HG03460 (cell line): ENCODE measurements around the gene DZIP3.
"Not testable (repeated sequence)": the region's sequence is repeated elsewhere in the genome, so short reads cannot be mapped to it uniquely, and the experiment has no call there.

Experiments used
- ATAC-seq: cut with Tn5 transposase; IDR thresholded peaks from one replicate; pipeline ENCODE4 v1.9.1; 2021; ENCODE audit not compliant: unreplicated experiment

The DZIP3 gene

DNA sequence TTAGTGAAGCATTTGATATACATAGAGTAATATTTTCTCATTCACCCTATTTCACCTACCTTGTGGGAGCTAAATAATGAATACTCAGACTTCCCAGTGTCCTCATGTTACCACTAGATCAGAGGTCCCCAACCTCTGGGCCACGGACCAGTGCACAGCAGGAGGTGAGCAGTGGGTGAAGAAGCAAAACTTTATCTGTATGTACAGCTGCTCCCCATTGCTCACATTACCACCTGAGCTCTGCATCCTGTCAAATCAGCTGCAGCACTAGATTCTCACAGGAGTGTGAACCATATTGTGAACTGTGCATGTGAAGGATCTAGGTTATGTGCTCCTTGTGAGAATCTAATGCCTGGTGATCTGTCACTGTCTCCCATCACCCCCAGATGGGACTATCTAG lies 88.3 kb downstream of the DZIP3 start:
- no peak for ATAC-seq

DNA sequence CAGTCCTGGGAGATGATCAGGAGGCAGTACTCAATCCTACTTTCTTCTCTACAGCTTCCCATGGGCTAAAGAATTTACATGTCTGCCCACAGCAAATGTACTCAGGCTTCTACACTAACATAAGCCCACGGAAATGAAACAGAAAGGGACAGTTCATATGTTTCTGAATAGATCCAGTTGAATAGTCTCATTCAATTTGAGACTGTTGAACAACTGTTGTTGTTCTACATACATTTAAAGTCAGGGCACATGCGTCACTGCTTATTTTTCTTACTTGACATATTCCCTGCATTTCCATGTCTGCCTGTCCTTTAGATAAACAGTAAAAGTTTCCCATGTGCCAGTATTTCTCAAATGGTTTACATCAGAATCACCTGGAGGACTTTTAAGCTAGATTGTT lies 102.8 kb downstream of the DZIP3 start:
- ATAC-seq: not testable (repeated sequence)

DNA sequence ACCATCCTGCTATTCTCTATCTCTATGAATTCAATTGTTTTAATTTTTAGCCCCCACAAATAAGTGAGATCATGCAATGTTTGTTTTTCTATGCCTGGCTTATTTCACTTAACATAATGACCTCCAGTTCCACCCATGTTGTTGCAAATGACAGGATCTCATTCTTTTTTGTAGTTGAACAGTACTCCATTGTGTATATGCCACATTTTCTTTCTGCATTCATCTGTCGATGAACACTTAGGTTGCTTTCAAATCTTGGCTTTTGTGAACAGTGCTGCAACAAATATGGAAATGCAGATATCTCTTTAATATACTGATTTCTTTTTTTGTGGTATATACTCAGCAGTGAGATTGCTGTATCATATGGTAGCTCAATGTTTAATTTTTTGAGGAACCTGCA lies 108.9 kb downstream of the DZIP3 start:
- no peak for ATAC-seq

DNA sequence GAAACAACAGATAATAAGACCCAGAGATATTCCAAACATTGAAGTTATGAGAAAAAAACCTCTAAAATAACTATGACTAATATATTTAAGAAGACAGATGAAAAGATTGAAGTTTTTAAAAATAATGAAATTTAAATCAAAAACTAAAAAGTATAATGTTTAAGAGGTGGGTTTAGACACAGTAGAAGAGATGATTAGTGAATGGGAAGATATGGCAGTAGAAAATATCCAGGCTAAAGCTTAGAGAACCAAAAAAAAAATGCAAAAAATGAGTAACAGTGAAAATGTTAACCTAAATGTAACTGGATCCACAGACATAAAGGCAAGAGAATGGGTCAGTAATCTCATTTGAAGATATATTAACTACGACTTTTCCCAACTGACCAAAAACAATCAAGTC lies 115.5 kb downstream of the DZIP3 start:
- ATAC-seq: no peak

DNA sequence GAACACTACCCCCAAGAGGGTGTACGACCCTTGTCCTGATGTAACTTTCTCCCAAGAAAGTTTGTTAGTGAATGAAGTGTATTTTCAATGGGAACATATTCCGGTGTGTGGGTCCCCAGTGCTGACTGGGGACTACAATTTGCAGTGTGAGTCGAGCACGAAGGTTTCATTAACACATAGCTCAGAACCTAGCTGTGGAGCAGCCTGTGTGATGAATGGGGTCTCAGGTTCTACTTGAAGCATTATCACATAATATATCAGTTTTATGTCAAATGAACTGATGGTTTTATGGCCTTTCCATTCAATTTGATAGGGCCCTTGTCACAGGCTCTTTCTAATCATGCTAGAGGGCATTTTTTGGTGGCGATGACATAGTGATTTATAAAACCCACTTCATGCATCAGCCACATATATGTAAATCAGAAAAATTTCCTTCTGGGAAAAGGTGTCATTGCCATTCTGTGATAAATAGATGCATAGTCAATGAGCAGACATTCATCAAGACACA lies 123.5 kb downstream of the DZIP3 start:
- ATAC-seq: no peak

DNA sequence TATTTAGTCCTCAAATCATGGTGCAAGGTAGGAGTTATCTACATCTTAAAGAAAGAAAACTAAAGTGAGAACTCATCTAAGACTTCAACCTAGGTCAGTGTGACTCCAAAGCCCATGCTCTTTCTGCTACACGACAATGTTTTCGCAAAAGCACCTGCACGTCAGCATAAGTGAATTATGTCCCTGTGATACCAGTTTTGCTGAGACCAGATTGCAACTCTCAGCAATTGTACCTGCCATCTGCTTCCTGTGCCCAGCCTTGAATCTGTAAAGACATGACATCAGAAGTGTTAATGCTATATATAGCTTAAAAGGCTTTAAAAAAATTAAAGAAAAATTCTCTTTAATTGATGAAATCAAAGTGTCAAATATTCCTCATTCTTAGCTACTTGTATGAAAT lies 124.3 kb downstream of the DZIP3 start:
- ATAC-seq: no peak

DNA sequence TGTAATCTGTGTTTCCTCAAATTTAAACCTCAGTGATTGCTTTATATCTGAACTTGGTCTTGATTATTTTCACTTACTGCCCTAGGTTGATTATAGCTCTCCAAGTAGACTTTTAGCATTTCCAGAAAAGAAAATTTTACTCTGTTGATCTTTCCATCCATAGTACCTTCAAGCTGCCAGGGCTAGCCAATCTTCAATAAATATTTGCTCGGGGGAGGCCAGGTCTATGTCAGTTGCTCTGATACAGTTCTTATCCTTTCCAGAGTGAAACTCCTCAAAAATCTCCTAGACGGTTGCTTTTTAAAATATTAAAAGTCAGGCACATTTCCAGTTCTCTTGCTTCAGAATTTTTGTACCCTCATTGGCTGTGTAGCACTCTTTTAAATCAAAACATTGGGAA lies 128.9 kb downstream of the DZIP3 start:
- no peak for ATAC-seq

DNA sequence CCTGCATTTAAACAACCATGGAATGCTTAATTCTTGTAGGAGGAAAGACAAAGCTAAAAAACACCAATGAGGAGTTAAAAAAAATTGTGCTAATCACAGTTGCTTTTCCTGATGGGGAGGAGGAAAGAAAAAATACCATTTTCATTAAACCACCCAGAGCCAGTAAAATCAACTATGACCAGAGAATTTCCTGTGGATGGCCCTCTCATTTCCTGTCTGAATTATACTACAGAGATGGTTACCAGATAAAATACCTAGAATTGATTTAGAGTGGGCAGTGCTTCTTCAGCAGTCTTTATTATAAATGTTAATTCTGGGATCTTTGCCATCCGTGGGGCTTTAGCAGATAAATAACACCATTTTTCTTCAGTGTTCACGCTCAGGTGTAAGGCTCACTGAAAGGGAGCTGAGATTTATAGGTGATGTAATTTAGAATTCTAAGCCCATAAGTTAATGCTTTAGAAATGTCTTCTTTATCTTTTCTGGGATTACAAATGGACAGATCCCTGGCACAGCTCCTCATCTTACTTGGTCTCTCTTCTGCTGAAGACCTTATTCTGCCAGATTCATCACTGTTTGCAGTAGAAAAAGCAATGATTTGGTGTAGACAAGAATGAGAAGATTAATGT lies 129.8 kb downstream of the DZIP3 start:
- no peak for ATAC-seq

DNA sequence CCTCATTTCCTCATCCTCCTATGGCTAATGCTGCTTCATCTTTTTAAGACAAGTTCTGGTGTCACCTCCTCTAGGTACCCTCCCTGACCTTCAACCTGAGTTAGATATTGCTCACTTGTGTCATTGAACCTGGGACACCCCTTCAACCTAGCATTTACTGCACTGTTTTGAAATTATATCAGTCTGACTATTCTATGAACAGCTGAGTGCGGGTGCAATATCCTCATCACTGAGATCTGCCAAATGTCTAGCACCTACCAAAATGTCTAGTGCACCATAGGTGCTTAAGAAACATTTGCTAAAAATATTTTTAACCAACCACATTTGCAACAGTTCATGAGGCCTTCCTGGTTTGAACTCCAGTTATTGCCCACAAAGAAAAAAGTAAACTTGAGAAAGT lies 133.2 kb downstream of the DZIP3 start:
- ATAC-seq: no peak

DNA sequence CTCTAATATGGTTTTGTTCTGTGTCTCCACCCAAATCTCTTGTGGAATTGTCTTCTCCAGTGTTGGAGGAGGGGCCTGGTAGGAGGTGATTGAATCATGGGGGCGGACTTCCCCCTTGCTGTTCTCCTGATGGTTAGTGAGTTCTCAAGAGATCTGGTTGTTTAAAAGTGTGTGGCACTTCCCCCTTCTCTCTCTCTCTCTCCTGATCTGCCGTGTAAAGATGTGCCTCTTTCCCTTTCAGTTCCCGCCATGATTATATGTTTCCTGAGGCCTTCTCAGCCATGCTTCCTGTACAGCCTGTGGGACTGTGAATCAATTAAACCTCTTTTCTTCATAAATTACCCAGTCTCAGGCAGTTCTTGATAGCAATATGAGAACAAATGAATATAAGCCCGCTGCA lies 134.6 kb downstream of the DZIP3 start:
- no peak for ATAC-seq

DNA sequence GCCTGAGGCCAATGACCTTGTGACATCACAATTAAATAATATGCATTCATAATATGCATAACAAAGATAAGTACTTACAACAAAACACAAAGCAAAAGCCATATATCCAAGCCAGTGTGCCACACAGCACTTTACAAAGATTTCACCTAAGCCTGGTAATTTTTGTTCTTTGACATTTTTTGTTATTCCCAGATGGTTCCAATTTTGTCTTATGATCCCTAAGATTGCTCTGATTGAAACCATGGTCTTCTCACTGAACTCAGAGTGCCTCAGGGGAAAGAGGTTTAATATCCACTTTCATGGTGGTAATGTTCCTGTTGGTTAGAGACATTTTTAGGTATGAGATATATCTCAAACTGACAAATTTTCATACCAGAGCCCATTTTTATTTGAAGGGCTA lies 138.6 kb downstream of the DZIP3 start:
- ATAC-seq: no peak

DNA sequence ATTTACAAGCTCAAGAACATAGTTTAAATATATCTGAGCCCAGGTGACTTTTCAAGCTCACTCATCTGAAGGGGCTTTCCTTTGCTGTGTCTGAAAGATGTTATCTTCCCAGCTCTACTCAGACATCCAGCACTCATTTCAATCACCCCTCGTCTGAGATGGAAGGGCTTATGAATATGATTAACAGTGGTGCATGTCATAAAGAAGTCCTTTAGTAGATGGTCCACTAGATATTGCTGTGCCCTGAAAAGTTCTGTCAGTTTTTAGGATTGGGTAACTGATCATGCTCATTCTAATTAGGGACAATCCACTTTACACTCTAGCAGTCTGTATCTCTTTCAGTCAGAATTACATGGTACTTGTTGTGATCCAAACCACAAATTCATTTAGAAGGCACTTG lies 139.4 kb downstream of the DZIP3 start:
- no peak for ATAC-seq

DNA sequence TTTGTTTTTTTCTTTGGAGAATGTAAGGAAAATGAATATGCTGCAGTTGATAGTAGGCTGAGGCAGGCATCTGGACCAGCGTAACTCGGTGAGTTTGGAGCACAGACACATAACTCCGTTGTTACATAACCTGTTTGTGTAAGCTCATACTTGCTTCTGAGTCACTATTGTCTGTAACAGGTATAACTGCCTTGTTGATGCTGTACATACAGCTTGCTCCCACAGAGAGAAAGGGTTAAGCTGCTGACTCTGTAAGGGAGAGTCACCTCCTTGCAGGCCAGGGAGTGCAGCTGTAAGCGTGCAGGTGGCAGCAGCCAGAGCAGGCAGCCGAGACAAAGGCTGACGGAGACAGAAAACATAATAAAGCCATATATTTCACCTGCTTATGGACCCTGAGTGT lies 147.3 kb downstream of the DZIP3 start:
- no peak for ATAC-seq

DNA sequence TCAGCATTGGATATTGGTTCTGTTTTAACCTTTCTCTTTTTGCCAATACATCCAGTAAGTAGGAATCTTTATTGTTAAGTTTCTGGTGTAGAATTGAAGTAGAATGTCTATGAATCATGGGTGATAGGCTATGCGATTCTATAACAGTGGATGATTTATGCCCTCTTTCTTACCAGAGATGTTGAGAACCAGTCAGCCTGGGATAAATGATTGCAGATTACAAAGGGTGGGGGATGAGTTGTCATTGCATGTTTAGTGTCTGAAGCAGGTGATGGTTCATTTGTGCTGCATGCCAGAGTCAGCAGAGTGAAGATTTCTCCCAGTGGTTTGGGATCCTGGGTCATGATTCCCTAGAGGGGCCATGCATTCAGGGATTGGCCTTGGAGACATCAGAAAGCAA lies 153.4 kb downstream of the DZIP3 start:
- ATAC-seq: no peak
